H9 (cell line): ENCODE results near the gene OR4F15. TPM values are rescaled to one million over a fixed set of nuclear protein-coding genes. Genes with fewer than 3 reads are reported as not detected.

ENCODE experiments used
- DNase-seq: peaks from one replicate; pipeline ENCODE4 v3.0.0-alpha.2; 2017
- H2AFZ ChIP-seq: one replicate; pipeline ENCODE4 v1.6.1; 2013; ENCODE audit warnings: mild to moderate bottlenecking, low read length, control low read depth, moderate library complexity
- H2AK5ac ChIP-seq: 2 replicates; pipeline ENCODE4 v1.6.1; 2013; ENCODE audit warnings: low read length, control low read depth, mixed read lengths; ENCODE audit not compliant: insufficient read length
- H2BK120ac ChIP-seq: one replicate; pipeline ENCODE4 v1.6.1; 2013; ENCODE audit warnings: low read depth, mild to moderate bottlenecking, low read length, control low read depth, inconsistent platforms; ENCODE audit not compliant: poor library complexity, severe bottlenecking
- H2BK12ac ChIP-seq: 2 replicates; pipeline ENCODE4 v1.6.1; 2013; ENCODE audit warnings: low read length, control low read depth, mixed read lengths, low read depth; ENCODE audit not compliant: insufficient read length
- H2BK15ac ChIP-seq: 2 replicates; pipeline ENCODE4 v1.6.1; 2013; ENCODE audit warnings: low read depth, low read length, control low read depth
- H2BK20ac ChIP-seq: one replicate; pipeline ENCODE4 v1.6.1; 2013; ENCODE audit warnings: low read depth, mild to moderate bottlenecking, low read length, control low read depth, inconsistent platforms; ENCODE audit not compliant: poor library complexity, severe bottlenecking
- H2BK5ac ChIP-seq: 2 replicates; pipeline ENCODE4 v1.6.1; 2013; ENCODE audit warnings: low read length, control low read depth, mixed read lengths; ENCODE audit not compliant: insufficient read length
- H3K14ac ChIP-seq: 2 replicates; pipeline ENCODE4 v1.6.1; 2013; ENCODE audit warnings: low read length, control low read depth; ENCODE audit not compliant: insufficient read depth
- H3K18ac ChIP-seq: 2 replicates; pipeline ENCODE4 v1.6.1; 2013; ENCODE audit warnings: low read depth, mild to moderate bottlenecking, mixed read lengths, low read length, control low read depth; ENCODE audit not compliant: insufficient read length
- H3K23ac ChIP-seq: 2 replicates; pipeline ENCODE4 v1.6.1; 2013; ENCODE audit warnings: low read length, control low read depth, mixed read lengths, low read depth; ENCODE audit not compliant: insufficient read length
- H3K23me2 ChIP-seq: 2 replicates; pipeline ENCODE4 v1.6.1; 2013; ENCODE audit warnings: low read depth, mild to moderate bottlenecking, mixed read lengths, low read length, control low read depth; ENCODE audit not compliant: insufficient read length, poor library complexity, severe bottlenecking
- H3K27ac ChIP-seq: 2 replicates; pipeline ENCODE4 v1.5.1; 2013; ENCODE audit warnings: low read length, control low read depth, mixed read lengths, low read depth; ENCODE audit not compliant: insufficient read length
- H3K27me3 ChIP-seq: 2 replicates; pipeline ENCODE4 v1.6.1; 2013; ENCODE audit warnings: low read length, control low read depth, inconsistent platforms; ENCODE audit not compliant: insufficient read depth
- H3K4ac ChIP-seq: 2 replicates; pipeline ENCODE4 v1.6.1; 2013; ENCODE audit warnings: low read depth, mild to moderate bottlenecking, control low read depth, inconsistent platforms, low read length, moderate library complexity
- H3K4me1 ChIP-seq: 2 replicates; pipeline ENCODE4 v1.6.1; 2013; ENCODE audit warnings: low read length, control low read depth, inconsistent platforms; ENCODE audit not compliant: insufficient read depth
- H3K4me2 ChIP-seq: 2 replicates; pipeline ENCODE4 v1.6.1; 2013; ENCODE audit warnings: low read length, control low read depth, mixed read lengths; ENCODE audit not compliant: insufficient read length, insufficient read depth
- H3K56ac ChIP-seq: 2 replicates; pipeline ENCODE4 v1.6.1; 2013; ENCODE audit warnings: low read depth, mild to moderate bottlenecking, mixed read lengths, low read length, control low read depth; ENCODE audit not compliant: insufficient read length
- H3K79me1 ChIP-seq: 2 replicates; pipeline ENCODE4 v1.6.1; 2013; ENCODE audit warnings: low read depth, mild to moderate bottlenecking, moderate library complexity, low read length, control low read depth, inconsistent platforms; ENCODE audit not compliant: insufficient read depth, poor library complexity, severe bottlenecking
- H3K79me2 ChIP-seq: 2 replicates; pipeline ENCODE4 v1.6.1; 2013; ENCODE audit warnings: low read length, control low read depth, inconsistent platforms; ENCODE audit not compliant: insufficient read depth
- H3K9ac ChIP-seq: 2 replicates; pipeline ENCODE4 v1.6.1; 2013; ENCODE audit warnings: low read length, control low read depth, mixed read lengths; ENCODE audit not compliant: insufficient read length; ENCODE audit errors: extremely low read depth
- H3K9me3 ChIP-seq: one replicate; pipeline ENCODE4 v1.6.1; 2013; ENCODE audit warnings: low read depth, low read length, inconsistent platforms; ENCODE audit not compliant: control insufficient read depth
- H3T11ph ChIP-seq: one replicate; pipeline ENCODE4 v1.6.1; 2013; ENCODE audit warnings: mild to moderate bottlenecking, low read length, control low read depth, inconsistent platforms
- H4K20me1 ChIP-seq: one replicate; pipeline ENCODE4 v1.6.1; 2013; ENCODE audit not compliant: control insufficient read depth, insufficient read length, insufficient read depth
- H4K5ac ChIP-seq: 2 replicates; pipeline ENCODE4 v1.6.1; 2013; ENCODE audit warnings: low read depth, mild to moderate bottlenecking, mixed read lengths, low read length, control low read depth; ENCODE audit not compliant: insufficient read length
- H4K8ac ChIP-seq: replicated peaks from 2 replicates; pipeline ENCODE4 v1.6.1; 2013; ENCODE audit warnings: low read length, control low read depth, mixed read lengths, low read depth; ENCODE audit not compliant: insufficient read length
- H4K91ac ChIP-seq: 2 replicates; pipeline ENCODE4 v1.6.1; 2013; ENCODE audit warnings: low read depth, mild to moderate bottlenecking, moderate library complexity, mixed read lengths, low read length, control low read depth; ENCODE audit not compliant: insufficient read length
- H3K27ac Mint-ChIP-seq, 3 experiments: 2 replicates in 2 of 3; 3 replicates in 1 of 3; pipeline ENCODE4 v1.8.0; 2020 to 2021; ENCODE audit warnings: mixed read lengths in 3 of 3, mild to moderate bottlenecking in 1 of 3, moderate library complexity in 1 of 3
- H3K27me3 Mint-ChIP-seq: 2 replicates; pipeline ENCODE4 v1.8.0; 2021; ENCODE audit warnings: low read depth, mild to moderate bottlenecking, moderate library complexity, mixed read lengths
- H3K36me3 Mint-ChIP-seq, 3 experiments: 2 replicates in 2 of 3; 3 replicates in 1 of 3; pipeline ENCODE4 v1.8.0; 2020 to 2021; ENCODE audit warnings: low read depth in 3 of 3, mixed read lengths in 3 of 3; ENCODE audit not compliant: insufficient read depth in 1 of 3
- H3K4me1 Mint-ChIP-seq, 2 experiments: 2 replicates each; pipeline ENCODE4 v1.8.0; 2020; ENCODE audit warnings: mixed read lengths in 2 of 2
- H3K4me3 Mint-ChIP-seq, 2 experiments: 2 replicates in 1 of 2; 3 replicates in 1 of 2; pipeline ENCODE4 v1.8.0; 2020 to 2021; ENCODE audit warnings: mild to moderate bottlenecking in 2 of 2, mixed read lengths in 2 of 2, moderate library complexity in 1 of 2
- H3K9me3 Mint-ChIP-seq, 2 experiments: 2 replicates in 1 of 2; 3 replicates in 1 of 2; pipeline ENCODE4 v1.8.0; 2020; ENCODE audit warnings: mild to moderate bottlenecking in 2 of 2, mixed read lengths in 2 of 2, moderate library complexity in 1 of 2
- CTCF ChIP-seq: fragments of 200-600 bp; sonication (generic); conservative IDR thresholded peaks from 3 replicates; pipeline ENCODE4 v1.8.0; 2021; ENCODE audit warnings: antibody characterized with exemption, mild to moderate bottlenecking
- WGBS: extraction: QIAGEN DNeasy Blood & Tissue Kit; methylation state at CpG from one replicate; pipeline ENCODE4 v1.1.7; 2013; ENCODE audit warnings: missing lambda C conversion rate, low lambda C conversion rate, mixed read lengths; ENCODE audit not compliant: insufficient read length; ENCODE audit errors: extremely low coverage; 5-methylcytosine and 5-hydroxymethylcytosine counted together
- total RNA-seq: library from RNA; stranded (reverse); gene quantifications from 2 replicates; pipeline ENCODE4 v1.2.1, GENCODE V29; 2021

Gene OR4F15
- total RNA-seq, 1 experiment from 2014 or later = not detected

GRCh38 chr15:101807345-101807945 lies 4.6 kb upstream of the OR4F15 start:
- Histone ChIP-seq H2AK5ac (no peak overlapping the region), H4K8ac (no peak overlapping the region), H2BK120ac (no peak overlapping the region), H3K79me2 (no peaks in the 10 kb centered on the region), H3K23ac (no peak overlapping the region), H3K4ac (no peak overlapping the region), H2BK15ac (no peak overlapping the region), H2BK12ac (no peak overlapping the region), H3K23me2 (no peaks in the 10 kb centered on the region), H4K5ac (no peak overlapping the region), H2BK20ac (no peak overlapping the region), H3K4me1 (no peaks in the 10 kb centered on the region), H4K91ac (no peak overlapping the region), H2AFZ (no peak overlapping the region), H3K18ac (no peak overlapping the region), H4K20me1 (no peaks in the 10 kb centered on the region), H2BK5ac (no peak overlapping the region), H3K27me3 (no peaks in the 10 kb centered on the region), H3K14ac (no peak overlapping the region), H3T11ph (no peak overlapping the region), H3K9ac (no peak overlapping the region), H3K27ac (no peak overlapping the region), H3K56ac (no peak overlapping the region), H3K4me2 (no peak overlapping the region), H3K9me3 (no peaks in the 10 kb centered on the region), H3K79me1 (no peaks in the 10 kb centered on the region)
- Mint-ChIP-seq H3K27ac (peak overlapping the region in 1 of 3 experiments; percentile 17; a peak in 1 of 7 replicates), H3K4me1 (no peaks in the 10 kb centered on the region), H3K27me3 (peaks cover 16% of the 10 kb centered on the region), H3K4me3 (no peak overlapping the region), H3K9me3 (no peaks in the 10 kb centered on the region; a peak in 1 of 5 replicates), H3K36me3 (no peaks in the 10 kb centered on the region)
- no CpG with 5 or more reads among the region's 10 CpGs for WGBS
- TF ChIP-seq CTCF = no peak
- DNase-seq = no peak
